GM12874 (cell line): ENCODE measurements around the gene SLC24A4.

ENCODE experiments used
- CTCF ChIP-seq: IDR thresholded peaks from 2 replicates; pipeline ENCODE4 v1.5.1; 2011; ENCODE audit warnings: low read depth, mild to moderate bottlenecking, control low read depth, low read length, moderate library complexity; ENCODE audit not compliant: insufficient read depth

SLC24A4 gene

GRCh38 chr14:92397150-92397952 is 74.4 kb downstream of the SLC24A4 start:
- TF ChIP-seq CTCF: no peak

GRCh38 chr14:92397953-92398564 is 75.1 kb downstream of the SLC24A4 start:
- no peak for TF ChIP-seq CTCF

- TF ChIP-seq CTCF: no peak
Observed at GRCh38 chr14:92398888-92399636, 76.1 kb downstream of the SLC24A4 start.

- TF ChIP-seq CTCF: no peak
Observed at GRCh38 chr14:92400579-92401444, 77.8 kb downstream of the SLC24A4 start.

- TF ChIP-seq CTCF: no peak
Observed at GRCh38 chr14:92401561-92401960, 78.6 kb downstream of the SLC24A4 start.

- no peak for TF ChIP-seq CTCF
Observed at GRCh38 chr14:92404018-92404417, 81.1 kb downstream of the SLC24A4 start.
